ENCODE data around the gene DAP. TPM values are rescaled to one million over a fixed set of nuclear protein-coding genes. Genes with fewer than 3 reads are reported as not detected.
A peak's percentile ranks its signal among the peaks of the same experiment; 100 is the strongest.

Gene DAP
- polyA plus RNA-seq, 3 donors, result 60.9 to 69.0 (median 62.3) TPM

- no peak overlapping the region for H3K9ac ChIP-seq (ENCODE audit: insufficient read depth, low read length, poor library complexity, severe bottlenecking)
- H3K27ac Mint-ChIP-seq, result peak overlapping the region in 2 of 7 donors; percentile 36 to 53
- H3K4me1 Mint-ChIP-seq, result peaks cover 22% of the 10 kb centered on the region
- H3K36me3 ChIP-seq (replicated peaks in 1 of 2; ENCODE audit: control insufficient read depth in 1 of 2, insufficient read depth in 2 of 2, low read length in 2 of 2), result no peaks in the 10 kb centered on the region
- H3K27me3 Mint-ChIP-seq (ENCODE audit: low read depth in 3 of 3), result no peaks in the 10 kb centered on the region
- no peak overlapping the region for H3K4me3 ChIP-seq (replicated peaks in 1 of 3; ENCODE audit: low read depth in 2 of 3, low read length in 3 of 3)
- H3K36me3 Mint-ChIP-seq, result no peaks in the 10 kb centered on the region
- peaks cover 0 to 5% (median 0%) of the 10 kb centered on the region in 7 donors for H3K9me3 Mint-ChIP-seq
- H3K79me2 ChIP-seq (ENCODE audit: insufficient read depth, low read length), result peaks cover 4% of the 10 kb centered on the region
- H3K4me3 Mint-ChIP-seq, result no peak overlapping the region
- H3K9me3 ChIP-seq (replicated peaks in 1 of 2; ENCODE audit: control insufficient read depth in 1 of 2, insufficient read depth in 1 of 2, low read length in 2 of 2), result no peaks in the 10 kb centered on the region
- H3K4me2 ChIP-seq (replicated peaks; ENCODE audit: extremely low read depth, low read length, poor library complexity, severe bottlenecking), result no peak overlapping the region
- TF ChIP-seq CTCF (IDR thresholded peaks at IDR 0.05), result no peak
- 100% methylated on average over 1 of the region's 3 CpGs for WGBS (ENCODE audit: insufficient coverage)
- peaks cover 16 to 24% of the 10 kb centered on the region in 2 donors for H3K4me1 ChIP-seq (ENCODE audit: control insufficient read depth in 1 of 2, insufficient read depth in 2 of 2, low read length in 2 of 2)
- H3K27me3 ChIP-seq (ENCODE audit: control insufficient read depth in 2 of 2, insufficient read depth in 2 of 2, low read length in 2 of 2), result no peaks in the 10 kb centered on the region
- H3K27ac ChIP-seq (ENCODE audit: low read depth in 1 of 2, low read length in 2 of 2), result no peak overlapping the region
- H2AFZ ChIP-seq (ENCODE audit: insufficient read depth, low read depth, low read length, poor library complexity, severe bottlenecking), result peak overlapping the region; percentile 17
- H4K20me1 ChIP-seq (ENCODE audit: insufficient read depth, low read length), result no peaks in the 10 kb centered on the region
- DNase-seq, result no peak
- intact Hi-C loops (cut with micrococcal nuclease), result no loop called here
Measured at GRCh38 chr5:10645146-10645545, 115.9 kb downstream of the DAP start.

DNA sequence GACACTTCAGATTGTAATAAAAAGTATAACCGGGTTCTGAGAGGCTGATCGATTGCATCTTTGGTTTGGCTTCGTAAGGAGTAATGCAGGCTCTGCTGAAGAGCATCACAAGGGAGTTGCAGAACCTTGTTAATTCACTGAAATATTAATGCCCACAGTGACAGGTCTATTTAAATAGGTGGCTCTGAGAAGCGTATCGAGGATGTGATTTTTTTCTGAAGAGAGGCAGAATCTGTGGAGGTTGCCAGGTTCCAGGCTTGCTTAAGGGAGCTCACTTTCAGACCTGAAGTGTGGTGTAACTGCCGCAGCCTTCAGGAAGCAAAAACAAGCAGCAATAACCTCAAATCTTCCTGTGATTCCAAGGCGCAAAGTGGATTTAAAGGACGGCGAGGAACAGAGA is 116.8 kb downstream of the DAP start:
- Mint-ChIP-seq H3K4me1 (peaks cover 22% of the 10 kb centered on the region), H3K27ac (peak overlapping the region in 3 of 7 donors; percentile 11 to 73 (median 23)), H3K36me3 (no peaks in the 10 kb centered on the region), H3K27me3 (ENCODE audit: low read depth in 3 of 3) (no peaks in the 10 kb centered on the region), H3K4me3 (no peak overlapping the region), H3K9me3 (peaks cover 0 to 8% (median 3%) of the 10 kb centered on the region in 7 donors)
- Histone ChIP-seq H4K20me1 (ENCODE audit: insufficient read depth, low read length) (no peaks in the 10 kb centered on the region), H3K79me2 (ENCODE audit: insufficient read depth, low read length) (peaks cover 4% of the 10 kb centered on the region), H3K9me3 (replicated peaks in 1 of 2; ENCODE audit: control insufficient read depth in 1 of 2, insufficient read depth in 1 of 2, low read length in 2 of 2) (peaks cover 0 to 4% of the 10 kb centered on the region in 2 donors), H3K27me3 (ENCODE audit: control insufficient read depth in 2 of 2, insufficient read depth in 2 of 2, low read length in 2 of 2) (no peaks in the 10 kb centered on the region), H3K4me3 (replicated peaks in 1 of 3; ENCODE audit: low read depth in 2 of 3, low read length in 3 of 3) (no peak overlapping the region), H3K27ac (ENCODE audit: low read depth in 1 of 2, low read length in 2 of 2) (no peak overlapping the region), H3K4me2 (replicated peaks; ENCODE audit: extremely low read depth, low read length, poor library complexity, severe bottlenecking) (peak overlapping the region; percentile 13), H3K4me1 (ENCODE audit: control insufficient read depth in 1 of 2, insufficient read depth in 2 of 2, low read length in 2 of 2) (peaks cover 16 to 24% of the 10 kb centered on the region in 2 donors), H3K9ac (ENCODE audit: insufficient read depth, low read length, poor library complexity, severe bottlenecking) (no peak overlapping the region), H3K36me3 (replicated peaks in 1 of 2; ENCODE audit: control insufficient read depth in 1 of 2, insufficient read depth in 2 of 2, low read length in 2 of 2) (no peaks in the 10 kb centered on the region), H2AFZ (ENCODE audit: insufficient read depth, low read depth, low read length, poor library complexity, severe bottlenecking) (peak overlapping the region; percentile 58)
- no peak for TF ChIP-seq CTCF (IDR thresholded peaks at IDR 0.05)
- DNase-seq, result no peak
- WGBS (ENCODE audit: insufficient coverage), result 35% methylated on average over 4 of the region's 9 CpGs
- intact Hi-C loops (cut with micrococcal nuclease), result no loop called here
